Measurements from ENCODE around the gene RFX2. TPM values are rescaled to one million over a fixed set of nuclear protein-coding genes. Genes with fewer than 3 reads are reported as not detected.

RFX2 gene
- total RNA-seq, 1 experiment from 2014 or later, result 3.7 TPM

DNA sequence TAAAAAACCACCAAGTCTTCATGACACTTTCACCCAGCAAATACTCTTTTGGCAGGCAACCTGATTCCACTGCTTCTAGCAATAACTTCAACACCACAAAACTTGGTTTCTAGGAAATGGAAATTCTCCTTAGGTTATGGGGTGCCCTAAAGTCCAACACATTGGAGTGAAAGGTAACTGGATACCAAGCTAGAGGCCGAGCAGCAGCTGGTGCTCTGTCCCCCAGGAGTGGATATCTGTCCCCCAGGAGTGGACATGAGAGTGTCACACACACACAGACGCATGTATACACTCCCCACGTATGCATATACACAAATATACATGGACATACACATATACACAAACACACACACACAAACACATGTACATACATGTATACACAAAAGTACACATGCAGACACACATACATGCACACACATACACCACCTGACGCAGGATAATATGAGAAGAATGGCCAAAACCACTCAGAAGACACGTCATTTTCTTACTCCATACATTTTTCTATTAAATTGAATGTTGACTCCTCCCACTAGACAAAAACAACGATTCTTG lies 50.8 kb downstream of the RFX2 start:
- WGBS (ENCODE audit: extremely low coverage, insufficient read length, low lambda C conversion rate), result no CpG with 5 or more reads among the region's 6 CpGs

More for the DNA sequence above, 50.8 kb downstream of the RFX2 start:
- no peak overlapping the region for H3K27ac ChIP-seq (ENCODE audit: insufficient read length, low read depth, low read length)
- TF ChIP-seq, protein P1, sequence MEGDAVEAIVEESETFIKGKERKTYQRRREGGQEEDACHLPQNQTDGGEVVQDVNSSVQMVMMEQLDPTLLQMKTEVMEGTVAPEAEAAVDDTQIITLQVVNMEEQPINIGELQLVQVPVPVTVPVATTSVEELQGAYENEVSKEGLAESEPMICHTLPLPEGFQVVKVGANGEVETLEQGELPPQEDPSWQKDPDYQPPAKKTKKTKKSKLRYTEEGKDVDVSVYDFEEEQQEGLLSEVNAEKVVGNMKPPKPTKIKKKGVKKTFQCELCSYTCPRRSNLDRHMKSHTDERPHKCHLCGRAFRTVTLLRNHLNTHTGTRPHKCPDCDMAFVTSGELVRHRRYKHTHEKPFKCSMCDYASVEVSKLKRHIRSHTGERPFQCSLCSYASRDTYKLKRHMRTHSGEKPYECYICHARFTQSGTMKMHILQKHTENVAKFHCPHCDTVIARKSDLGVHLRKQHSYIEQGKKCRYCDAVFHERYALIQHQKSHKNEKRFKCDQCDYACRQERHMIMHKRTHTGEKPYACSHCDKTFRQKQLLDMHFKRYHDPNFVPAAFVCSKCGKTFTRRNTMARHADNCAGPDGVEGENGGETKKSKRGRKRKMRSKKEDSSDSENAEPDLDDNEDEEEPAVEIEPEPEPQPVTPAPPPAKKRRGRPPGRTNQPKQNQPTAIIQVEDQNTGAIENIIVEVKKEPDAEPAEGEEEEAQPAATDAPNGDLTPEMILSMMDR (conservative IDR thresholded peaks at IDR 0.05), result no peak
- H2BK20ac ChIP-seq (ENCODE audit: low read depth, low read length, poor library complexity, severe bottlenecking), result no peak overlapping the region
- H3K27me3 Mint-ChIP-seq (ENCODE audit: low read depth), result peaks cover 26% of the 10 kb centered on the region
- no peak overlapping the region for H3K23ac ChIP-seq (ENCODE audit: insufficient read length, low read depth, low read length)
- no peak overlapping the region for H2BK15ac ChIP-seq (ENCODE audit: low read depth, low read length)
- no peaks in the 10 kb centered on the region for H3K36me3 Mint-ChIP-seq (ENCODE audit: insufficient read depth in 1 of 3, low read depth in 3 of 3)
- H3K79me2 ChIP-seq (ENCODE audit: insufficient read depth, low read length), result no peaks in the 10 kb centered on the region
- H2AFZ ChIP-seq (ENCODE audit: low read length), result no peak overlapping the region
- H3T11ph ChIP-seq (ENCODE audit: low read length), result no peak overlapping the region
- no peak overlapping the region for H2BK12ac ChIP-seq (ENCODE audit: insufficient read length, low read depth, low read length)
- no peaks in the 10 kb centered on the region for H4K20me1 ChIP-seq (ENCODE audit: control insufficient read depth, insufficient read depth, insufficient read length)
- no peak overlapping the region for H4K91ac ChIP-seq (ENCODE audit: insufficient read length, low read depth, low read length)
- DNase-seq, result no peak
- no peak overlapping the region for H2BK120ac ChIP-seq (ENCODE audit: low read depth, low read length, poor library complexity, severe bottlenecking)
- no peak overlapping the region for H3K4ac ChIP-seq (ENCODE audit: low read depth, low read length)
- no peak overlapping the region for H3K18ac ChIP-seq (ENCODE audit: insufficient read length, low read depth, low read length)
- H2BK5ac ChIP-seq (ENCODE audit: insufficient read length, low read length), result no peak overlapping the region
- peaks cover 0 to 2% of the 10 kb centered on the region in 2 experiments; a peak in 1 of 5 replicates for H3K9me3 Mint-ChIP-seq
- H3K4me3 Mint-ChIP-seq, result no peak overlapping the region
- H3K9me3 ChIP-seq (ENCODE audit: control insufficient read depth, low read depth, low read length), result no peaks in the 10 kb centered on the region
- H3K27me3 ChIP-seq (ENCODE audit: insufficient read depth, low read length), result no peaks in the 10 kb centered on the region
- H2AK5ac ChIP-seq (ENCODE audit: insufficient read length, low read length), result no peak overlapping the region
- H3K56ac ChIP-seq (ENCODE audit: insufficient read length, low read depth, low read length), result no peak overlapping the region
- H3K4me1 Mint-ChIP-seq, result peaks cover 17 to 21% of the 10 kb centered on the region in 2 experiments
- no peaks in the 10 kb centered on the region for H3K23me2 ChIP-seq (ENCODE audit: insufficient read length, low read depth, low read length, poor library complexity, severe bottlenecking)
- no peaks in the 10 kb centered on the region for H3K4me1 ChIP-seq (ENCODE audit: insufficient read depth, low read length)
- no peak overlapping the region for H4K5ac ChIP-seq (ENCODE audit: insufficient read length, low read depth, low read length)
- no peak overlapping the region for H3K27ac Mint-ChIP-seq
- H3K9ac ChIP-seq (ENCODE audit: extremely low read depth, insufficient read length, low read length), result no peak overlapping the region
- H3K4me2 ChIP-seq (ENCODE audit: insufficient read depth, insufficient read length, low read length), result no peak overlapping the region
- H4K8ac ChIP-seq (replicated peaks; ENCODE audit: insufficient read length, low read depth, low read length), result no peak overlapping the region
- H3K79me1 ChIP-seq (ENCODE audit: insufficient read depth, low read depth, low read length, poor library complexity, severe bottlenecking), result no peaks in the 10 kb centered on the region
- H3K14ac ChIP-seq (ENCODE audit: insufficient read depth, low read length), result no peak overlapping the region
